Left hindlimb (tissue), 1 donor: ENCODE measurements around the gene ZNF83.

Experiments
- DNase-seq: peaks from one replicate; pipeline ENCODE4 v3.0.0-alpha.2; 2018

Gene ZNF83

GRCh38 chr19:52566588-52566987, 71.6 kb downstream of the ZNF83 start:
- no peak for DNase-seq

GRCh38 chr19:52566121-52566520, 72.0 kb downstream of the ZNF83 start:
- no peak for DNase-seq
